HG03108 (cell line): Measurements from ENCODE around the gene GDF11.

Source experiments
- ATAC-seq: cut with Tn5 transposase; IDR thresholded peaks from one replicate; pipeline ENCODE4 v1.9.1; 2021; ENCODE audit warnings: moderate library complexity; ENCODE audit not compliant: unreplicated experiment

Gene GDF11

DNA sequence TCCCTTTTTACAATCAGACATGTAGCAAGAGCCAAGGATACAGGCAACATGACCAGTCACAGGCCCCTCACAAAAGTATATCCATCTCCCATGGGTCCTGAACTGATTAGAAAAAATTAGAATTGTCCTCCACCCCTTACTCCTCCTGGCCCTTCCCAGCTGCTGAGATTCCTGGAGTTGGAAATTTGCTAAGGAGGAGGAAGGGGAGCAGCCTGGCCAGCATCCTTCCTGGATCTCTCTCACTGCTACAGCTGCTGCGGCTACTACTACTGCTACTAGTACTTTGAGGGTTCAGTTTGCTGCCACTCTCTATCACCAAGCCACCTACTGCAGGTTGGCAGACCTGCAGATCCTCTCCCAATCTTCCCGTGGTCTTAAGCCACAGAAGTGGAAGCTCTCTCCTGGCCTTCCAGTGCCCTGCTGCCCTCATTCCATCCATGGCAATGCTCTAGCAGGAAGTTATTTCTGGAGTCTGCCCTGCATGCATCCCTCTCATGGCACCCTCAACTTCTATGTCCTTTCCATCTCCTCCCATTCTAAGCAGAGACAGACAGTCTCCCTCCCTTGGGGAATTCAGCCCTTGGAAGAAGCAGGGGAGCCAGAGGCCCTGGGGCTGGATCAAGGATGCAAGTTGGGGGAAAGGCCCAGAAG, 36.2 kb upstream of the GDF11 start:
- ATAC-seq: no peak

- ATAC-seq: no peak
Measured at GRCh38 chr12:55707219-55707671, 35.7 kb upstream of the GDF11 start.

- ATAC-seq: no peak
Measured at GRCh38 chr12:55707841-55708694, 34.9 kb upstream of the GDF11 start, which contains the start of gene ITGA7. TSS of gene ITGA7 (minus strand) at chr12:55707904. CDS start at chr12:55707682, 222 bp downstream.

- ATAC-seq: no peak
Measured at GRCh38 chr12:55708695-55709233, 34.2 kb upstream of the GDF11 start.

DNA sequence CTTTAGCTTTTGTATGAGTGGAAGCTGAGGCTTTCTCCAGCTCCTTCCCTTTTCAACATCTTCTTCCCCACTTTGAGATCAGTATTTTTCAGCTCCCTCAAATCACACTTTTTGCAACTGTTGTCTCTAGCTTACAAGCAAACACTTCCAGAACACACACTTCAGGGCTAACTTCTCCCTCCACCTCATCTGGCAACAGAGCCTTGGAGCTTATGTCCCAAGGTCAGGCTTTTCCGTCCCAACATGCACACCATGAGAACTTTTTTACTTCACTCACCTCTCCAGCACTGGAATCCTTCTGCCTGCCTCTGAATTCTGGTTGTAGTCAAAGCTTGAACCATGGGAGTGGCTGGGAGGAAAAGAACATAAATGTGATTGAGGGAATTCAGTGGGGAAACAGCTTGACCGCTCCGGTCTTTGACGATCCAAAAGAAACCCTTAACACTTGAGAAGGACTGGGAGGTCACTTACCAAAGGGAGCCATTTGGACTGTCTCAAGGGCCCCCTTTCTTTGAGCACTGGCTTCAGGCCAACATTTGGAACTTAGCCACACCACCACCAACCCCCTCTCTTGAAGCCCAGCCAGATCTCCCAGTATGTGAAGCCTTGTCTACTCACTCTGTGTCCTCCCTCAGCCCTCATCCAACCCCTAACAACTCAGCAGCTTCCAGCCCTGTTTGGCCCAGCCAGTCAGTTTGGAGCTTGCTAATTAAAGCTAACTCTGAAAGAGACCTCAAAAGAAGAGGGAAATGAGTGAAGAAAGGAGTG, 31.0 kb upstream of the GDF11 start:
- ATAC-seq: no peak

DNA sequence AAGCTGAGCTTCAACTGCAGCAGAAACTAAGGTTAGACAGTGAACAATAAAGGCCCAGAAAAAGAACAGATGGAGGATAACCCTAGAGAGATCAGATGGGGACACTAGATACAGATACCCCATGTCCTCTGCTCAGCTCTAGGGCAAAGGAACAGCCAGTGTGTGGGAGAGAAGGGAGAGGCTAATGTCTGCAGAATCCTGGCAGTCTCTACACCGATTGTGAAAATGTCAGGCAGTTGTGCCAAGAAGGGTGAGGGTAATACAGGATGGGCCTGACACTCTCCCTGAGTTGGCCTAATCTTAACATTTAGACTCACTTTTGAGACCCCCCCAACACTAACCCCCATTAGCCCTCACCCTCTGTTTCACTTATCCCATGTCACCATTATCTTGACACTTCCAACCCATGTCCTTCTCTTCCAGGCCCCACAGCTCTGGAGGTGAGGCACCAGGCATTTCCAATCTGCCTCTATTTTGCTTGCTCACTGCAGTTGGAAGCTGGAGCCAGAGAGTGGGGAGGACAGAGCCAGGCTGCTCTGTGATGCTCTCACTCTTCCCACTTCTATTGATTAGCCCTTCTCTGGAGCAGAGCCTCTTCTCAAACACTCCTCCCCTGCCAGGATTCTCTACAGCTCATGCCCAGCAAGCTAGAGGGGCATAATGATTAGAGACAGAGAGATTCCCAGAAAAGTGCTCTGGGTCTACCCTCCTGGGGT, 30.1 kb upstream of the GDF11 start:
- ATAC-seq: no peak

DNA sequence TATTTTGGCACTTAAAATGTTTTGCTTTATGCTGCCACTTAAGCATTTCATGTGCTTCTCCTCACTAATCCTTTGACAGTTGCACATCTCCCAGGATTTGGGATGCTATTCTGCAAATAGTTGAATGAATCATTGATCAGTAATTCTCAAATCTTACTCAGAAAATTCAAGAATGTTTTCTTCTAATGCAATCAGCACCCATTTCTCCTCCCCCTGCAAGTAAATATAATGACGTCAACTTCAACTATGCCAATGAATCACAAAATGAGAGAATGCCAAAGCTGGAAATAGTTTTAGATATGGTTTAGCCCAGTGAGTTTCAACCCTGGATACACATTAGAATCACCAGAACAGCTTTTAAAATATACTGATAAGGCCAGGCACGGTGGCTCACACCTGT, 29.2 kb upstream of the GDF11 start:
- ATAC-seq: no peak

DNA sequence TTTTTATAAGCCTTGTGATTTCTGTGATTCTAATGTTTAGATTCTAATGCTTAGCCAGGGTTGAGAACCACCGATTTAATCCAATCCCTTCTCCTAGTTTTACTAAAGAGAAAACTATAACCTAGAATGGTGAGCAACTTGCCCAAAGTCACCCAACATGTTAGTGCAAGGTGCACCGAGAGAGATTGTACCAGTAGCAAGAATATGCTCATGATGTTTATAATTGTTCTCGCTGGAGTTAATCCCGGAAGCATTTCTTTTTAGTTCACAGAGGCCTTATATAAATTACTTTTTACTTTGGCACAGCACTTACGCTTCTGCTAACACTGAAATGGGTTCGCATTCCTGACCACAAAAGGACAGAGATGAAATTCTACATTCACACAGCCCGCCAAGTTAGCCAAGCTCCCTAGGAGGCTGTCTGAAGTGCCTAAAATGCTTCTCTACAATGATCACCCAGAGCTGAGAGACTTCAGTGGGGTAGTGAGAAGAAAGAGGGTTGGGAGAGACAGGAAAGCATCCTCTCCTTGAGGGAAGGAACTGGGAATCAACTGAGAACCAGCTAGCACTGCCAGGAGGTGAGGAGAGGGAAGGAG, 27.7 kb upstream of the GDF11 start:
- no peak for ATAC-seq

GRCh38 chr12:55715833-55716581, 26.9 kb upstream of the GDF11 start, which contains the start of gene BLOC1S1:
TSS of gene BLOC1S1 (plus strand) at chr12:55716046. CDS start at chr12:55716052, 6 bp downstream.
- peak; percentile 87 for ATAC-seq

DNA sequence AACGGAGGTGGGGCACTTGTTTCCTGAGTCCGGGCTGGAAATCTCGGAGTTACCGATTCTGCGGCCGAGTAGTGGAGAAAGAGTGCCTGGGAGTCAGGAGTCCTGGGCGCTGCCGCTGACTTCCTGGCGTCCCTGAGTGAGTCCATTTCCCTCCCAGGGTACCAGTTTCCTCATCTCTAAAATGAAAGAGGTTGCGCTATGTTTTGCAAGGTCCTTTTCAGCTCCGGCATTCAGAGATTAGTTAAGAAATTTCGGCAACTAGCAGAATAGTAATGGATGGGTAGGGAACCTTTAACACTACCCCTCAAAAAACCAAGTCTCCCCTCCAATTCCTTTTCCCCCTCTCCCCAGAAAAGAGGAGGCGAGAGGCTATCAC, 26.4 kb upstream of the GDF11 start:
- ATAC-seq: no peak

- no peak for ATAC-seq
Measured at GRCh38 chr12:55717011-55718007, 25.6 kb upstream of the GDF11 start.

DNA sequence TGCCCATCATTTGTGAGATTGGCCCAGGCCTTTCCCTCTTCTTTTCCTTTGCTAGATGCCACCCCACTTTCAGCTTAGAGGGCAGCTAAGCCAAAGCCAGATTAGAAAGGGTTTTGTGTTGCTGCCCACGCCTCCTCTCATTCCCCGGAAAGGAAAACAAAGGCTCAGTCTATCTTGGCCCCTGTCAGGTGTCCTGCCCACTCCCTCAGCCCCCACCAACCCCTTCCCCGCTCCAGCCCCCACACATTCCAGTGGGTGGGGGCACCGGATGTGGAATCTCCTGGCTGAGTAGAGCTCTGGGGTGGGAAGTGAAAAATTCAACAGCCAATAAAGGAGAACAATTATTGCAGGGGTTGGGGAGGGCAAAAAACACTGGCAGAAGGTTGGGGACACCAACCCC, 24.9 kb upstream of the GDF11 start:
- ATAC-seq: no peak

- ATAC-seq: no peak
Measured at GRCh38 chr12:55718624-55719275, 24.2 kb upstream of the GDF11 start.

- ATAC-seq: no peak
Measured at GRCh38 chr12:55719371-55719770, 23.6 kb upstream of the GDF11 start.

- ATAC-seq: no peak
Measured at GRCh38 chr12:55720071-55720564, 22.8 kb upstream of the GDF11 start, which contains the start of gene RDH5. TSS of gene RDH5 (plus strand) at chr12:55720393. CDS start at chr12:55721185, 792 bp downstream.

GRCh38 chr12:55720894-55721444, 22.0 kb upstream of the GDF11 start:
- ATAC-seq: no peak

DNA sequence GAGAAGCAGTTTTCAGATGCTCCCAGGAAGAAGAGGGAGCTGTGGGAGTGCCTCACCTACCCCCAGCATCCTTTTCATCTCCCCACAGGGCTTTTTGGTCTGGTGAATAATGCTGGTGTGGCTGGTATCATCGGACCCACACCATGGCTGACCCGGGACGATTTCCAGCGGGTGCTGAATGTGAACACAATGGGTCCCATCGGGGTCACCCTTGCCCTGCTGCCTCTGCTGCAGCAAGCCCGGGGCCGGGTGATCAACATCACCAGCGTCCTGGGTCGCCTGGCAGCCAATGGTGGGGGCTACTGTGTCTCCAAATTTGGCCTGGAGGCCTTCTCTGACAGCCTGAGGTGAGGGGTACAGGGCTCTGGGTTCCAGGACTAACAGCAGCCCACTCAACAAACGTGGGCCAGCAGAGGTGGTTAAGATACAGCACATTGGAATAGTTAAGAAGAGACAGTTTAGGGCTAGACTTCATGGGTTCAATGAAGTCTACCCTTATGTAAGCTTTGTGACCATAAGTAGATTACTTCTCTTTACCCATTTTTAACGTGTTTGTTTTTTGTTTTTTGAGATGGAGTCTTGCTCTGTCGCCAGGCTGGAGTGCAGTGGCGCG, 21.2 kb upstream of the GDF11 start:
- ATAC-seq: no peak
